Colonic mucosa (tissue), 4 donors: ENCODE measurements around the gene PRR20D. TPM values are rescaled to one million over a fixed set of nuclear protein-coding genes. Genes with fewer than 3 reads are reported as not detected.
"Not testable (repeated sequence)": the region's sequence is repeated elsewhere in the genome, so short reads cannot be mapped to it uniquely, and the experiment has no call there.

Source experiments
- DNase-seq: peaks from one replicate; pipeline ENCODE4 v3.0.0-alpha.2; 2020
- H3K27ac ChIP-seq: fragments of 200-600 bp; one replicate; pipeline ENCODE4 v1.8.0; 2021
- H3K27me3 ChIP-seq: fragments of 200-600 bp; one replicate; pipeline ENCODE4 v1.8.0; 2021
- H3K36me3 ChIP-seq: fragments of 200-600 bp; one replicate; pipeline ENCODE4 v1.8.0; 2021
- H3K4me1 ChIP-seq: fragments of 200-600 bp; one replicate; pipeline ENCODE4 v1.8.0; 2021; ENCODE audit warnings: mild to moderate bottlenecking
- H3K4me3 ChIP-seq: fragments of 200-600 bp; one replicate; pipeline ENCODE4 v1.8.0; 2021
- H3K9ac ChIP-seq, 2 donors: one replicate each; pipeline ENCODE4 v1.7.0; 2013; ENCODE audit warnings: control low read depth in 2 of 2, low read depth in 2 of 2, low read length in 2 of 2
- H3K9me3 ChIP-seq: fragments of 200-600 bp; one replicate; pipeline ENCODE4 v1.8.0; 2021
- CTCF ChIP-seq: fragments of 200-600 bp; IDR thresholded peaks from one replicate; pipeline ENCODE4 v1.8.0; 2022; ENCODE audit warnings: antibody characterized with exemption, mild to moderate bottlenecking
- intact Hi-C: fragments of 100-400 bp; cut with DNase I; formaldehyde crosslinking; loops from one replicate; pipeline ENCODE4 v1.14.1; 2022
- total RNA-seq, 2 donors: library from RNA; stranded (reverse); fragmentation: NEBNext Ultra II Directional in 1 of 2; extraction: Animal tissue kit (Norgen Biotek cat#: 25700) in 1 of 2; gene quantifications; one replicate each; pipeline ENCODE4 v1.2.1, GENCODE V29; 2021
- donor health status: healthy.
- donor health status: DM: no; HTN: no; CAD: no.
- donor health status: DM: no; HTN: no; CAD: no.

The PRR20D gene
- total RNA-seq, result not detected

GRCh38 chr13:57160332-57160731 lies at the start of gene PRR20D:
PRR20D (plus strand) TSS chr13:57160632; CDS start chr13:57161019, 387 bp downstream.
- H3K4me3 ChIP-seq, H3K27ac ChIP-seq, intact Hi-C loops, DNase-seq, H3K4me1 ChIP-seq, H3K9me3 ChIP-seq, H3K36me3 ChIP-seq, H3K9ac ChIP-seq, H3K27me3 ChIP-seq: not testable (repeated sequence)

- no peaks in the 10 kb centered on the region for H3K4me1 ChIP-seq
- no peak overlapping the region for H3K4me3 ChIP-seq
- TF ChIP-seq CTCF, result no peak
- intact Hi-C loops, result no loop called here
- H3K27ac ChIP-seq, result no peak overlapping the region
- no peaks in the 10 kb centered on the region for H3K9me3 ChIP-seq
- DNase-seq, result no peak
- H3K27me3 ChIP-seq, result no peaks in the 10 kb centered on the region
- no peaks in the 10 kb centered on the region for H3K36me3 ChIP-seq
- no peak overlapping the region for H3K9ac ChIP-seq
Observed at GRCh38 chr13:57114945-57115344, 45.5 kb upstream of the PRR20D start.

GRCh38 chr13:57123681-57124080 lies 36.8 kb upstream of the PRR20D start:
- TF ChIP-seq CTCF, result no peak
- Histone ChIP-seq H3K27me3 (no peaks in the 10 kb centered on the region), H3K27ac (no peak overlapping the region), H3K4me1 (no peaks in the 10 kb centered on the region), H3K36me3 (no peaks in the 10 kb centered on the region), H3K9ac (no peak overlapping the region), H3K4me3 (no peak overlapping the region), H3K9me3 (no peaks in the 10 kb centered on the region)
- no peak for DNase-seq
- intact Hi-C loops, result no loop called here

GRCh38 chr13:57128909-57129308 lies 31.5 kb upstream of the PRR20D start:
- no peaks in the 10 kb centered on the region for H3K9me3 ChIP-seq
- intact Hi-C loops, result no loop called here
- DNase-seq, result no peak
- no peaks in the 10 kb centered on the region for H3K36me3 ChIP-seq
- H3K4me3 ChIP-seq, result no peak overlapping the region
- no peaks in the 10 kb centered on the region for H3K4me1 ChIP-seq
- no peak overlapping the region for H3K27ac ChIP-seq
- no peak for TF ChIP-seq CTCF
- H3K27me3 ChIP-seq, result no peaks in the 10 kb centered on the region
- H3K9ac ChIP-seq, result no peak overlapping the region

- H3K4me1 ChIP-seq, result no peaks in the 10 kb centered on the region
- no peak for DNase-seq
- intact Hi-C loops, result no loop called here
- H3K4me3 ChIP-seq, result no peak overlapping the region
- no peaks in the 10 kb centered on the region for H3K27me3 ChIP-seq
- H3K9ac ChIP-seq, result no peak overlapping the region
- H3K9me3 ChIP-seq, result no peaks in the 10 kb centered on the region
- H3K36me3 ChIP-seq, result no peaks in the 10 kb centered on the region
- TF ChIP-seq CTCF, result no peak
- H3K27ac ChIP-seq, result no peak overlapping the region
Observed at GRCh38 chr13:57136093-57136492, 24.3 kb upstream of the PRR20D start.

- no peak for TF ChIP-seq CTCF
- intact Hi-C loops, result no loop called here
- Histone ChIP-seq H3K36me3 (no peaks in the 10 kb centered on the region), H3K27ac (no peak overlapping the region), H3K27me3 (no peaks in the 10 kb centered on the region), H3K4me3 (no peak overlapping the region), H3K9ac (no peak overlapping the region), H3K9me3 (no peaks in the 10 kb centered on the region), H3K4me1 (no peaks in the 10 kb centered on the region)
- DNase-seq, result no peak
Observed at GRCh38 chr13:57137585-57137984, 22.8 kb upstream of the PRR20D start.
